ENCODE measurements around the gene HS3ST3A1.

The HS3ST3A1 gene

GRCh38 chr17:13594762-13595598 is 6.7 kb downstream of the HS3ST3A1 start:
- no peak overlapping the region for H3K4me3 ChIP-seq (ENCODE audit: control insufficient read depth, low read depth, low read length)
- TF ChIP-seq CTCF (IDR thresholded peaks at IDR 0.05; ENCODE audit: control insufficient read depth, insufficient read depth, low read depth, low read length, missing control alignments), result peak; percentile 84
- DNase-seq (ENCODE audit: low read depth), result no peak

- DNase-seq (ENCODE audit: low read depth), result no peak
- no peak overlapping the region for H3K4me3 ChIP-seq (ENCODE audit: control insufficient read depth, low read depth, low read length)
- no peak for TF ChIP-seq CTCF (IDR thresholded peaks at IDR 0.05; ENCODE audit: control insufficient read depth, insufficient read depth, low read depth, low read length, missing control alignments)
Observed at GRCh38 chr17:13594310-13594709, 7.4 kb downstream of the HS3ST3A1 start.

- no peak for DNase-seq (ENCODE audit: low read depth)
- no peak overlapping the region for H3K4me3 ChIP-seq (ENCODE audit: control insufficient read depth, low read depth, low read length)
- no peak for TF ChIP-seq CTCF (IDR thresholded peaks at IDR 0.05; ENCODE audit: control insufficient read depth, insufficient read depth, low read depth, low read length, missing control alignments)
Observed at GRCh38 chr17:13593757-13594156, 8.0 kb downstream of the HS3ST3A1 start.

GRCh38 chr17:13593021-13593751 is 8.5 kb downstream of the HS3ST3A1 start:
- no peak for DNase-seq (ENCODE audit: low read depth)
- no peak for TF ChIP-seq CTCF (IDR thresholded peaks at IDR 0.05; ENCODE audit: control insufficient read depth, insufficient read depth, low read depth, low read length, missing control alignments)
- no peak overlapping the region for H3K4me3 ChIP-seq (ENCODE audit: control insufficient read depth, low read depth, low read length)

- no peak for DNase-seq (ENCODE audit: low read depth)
- H3K4me3 ChIP-seq (ENCODE audit: control insufficient read depth, low read depth, low read length), result no peak overlapping the region
- TF ChIP-seq CTCF (IDR thresholded peaks at IDR 0.05; ENCODE audit: control insufficient read depth, insufficient read depth, low read depth, low read length, missing control alignments), result no peak
Observed at GRCh38 chr17:13592427-13592826, 9.3 kb downstream of the HS3ST3A1 start.

GRCh38 chr17:13590441-13590840 is 11.3 kb downstream of the HS3ST3A1 start:
- H3K4me3 ChIP-seq (ENCODE audit: control insufficient read depth, low read depth, low read length), result no peak overlapping the region
- no peak for DNase-seq (ENCODE audit: low read depth)
- TF ChIP-seq CTCF (IDR thresholded peaks at IDR 0.05; ENCODE audit: control insufficient read depth, insufficient read depth, low read depth, low read length, missing control alignments), result no peak
